EL (cell line): ENCODE results near the gene MAGED1.

Experiments used
- DNase-seq: peaks from one replicate; pipeline ENCODE4 v3.0.0-alpha.2; 2016

MAGED1 gene, protein sequence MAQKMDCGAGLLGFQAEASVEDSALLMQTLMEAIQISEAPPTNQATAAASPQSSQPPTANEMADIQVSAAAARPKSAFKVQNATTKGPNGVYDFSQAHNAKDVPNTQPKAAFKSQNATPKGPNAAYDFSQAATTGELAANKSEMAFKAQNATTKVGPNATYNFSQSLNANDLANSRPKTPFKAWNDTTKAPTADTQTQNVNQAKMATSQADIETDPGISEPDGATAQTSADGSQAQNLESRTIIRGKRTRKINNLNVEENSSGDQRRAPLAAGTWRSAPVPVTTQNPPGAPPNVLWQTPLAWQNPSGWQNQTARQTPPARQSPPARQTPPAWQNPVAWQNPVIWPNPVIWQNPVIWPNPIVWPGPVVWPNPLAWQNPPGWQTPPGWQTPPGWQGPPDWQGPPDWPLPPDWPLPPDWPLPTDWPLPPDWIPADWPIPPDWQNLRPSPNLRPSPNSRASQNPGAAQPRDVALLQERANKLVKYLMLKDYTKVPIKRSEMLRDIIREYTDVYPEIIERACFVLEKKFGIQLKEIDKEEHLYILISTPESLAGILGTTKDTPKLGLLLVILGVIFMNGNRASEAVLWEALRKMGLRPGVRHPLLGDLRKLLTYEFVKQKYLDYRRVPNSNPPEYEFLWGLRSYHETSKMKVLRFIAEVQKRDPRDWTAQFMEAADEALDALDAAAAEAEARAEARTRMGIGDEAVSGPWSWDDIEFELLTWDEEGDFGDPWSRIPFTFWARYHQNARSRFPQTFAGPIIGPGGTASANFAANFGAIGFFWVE

DNA sequence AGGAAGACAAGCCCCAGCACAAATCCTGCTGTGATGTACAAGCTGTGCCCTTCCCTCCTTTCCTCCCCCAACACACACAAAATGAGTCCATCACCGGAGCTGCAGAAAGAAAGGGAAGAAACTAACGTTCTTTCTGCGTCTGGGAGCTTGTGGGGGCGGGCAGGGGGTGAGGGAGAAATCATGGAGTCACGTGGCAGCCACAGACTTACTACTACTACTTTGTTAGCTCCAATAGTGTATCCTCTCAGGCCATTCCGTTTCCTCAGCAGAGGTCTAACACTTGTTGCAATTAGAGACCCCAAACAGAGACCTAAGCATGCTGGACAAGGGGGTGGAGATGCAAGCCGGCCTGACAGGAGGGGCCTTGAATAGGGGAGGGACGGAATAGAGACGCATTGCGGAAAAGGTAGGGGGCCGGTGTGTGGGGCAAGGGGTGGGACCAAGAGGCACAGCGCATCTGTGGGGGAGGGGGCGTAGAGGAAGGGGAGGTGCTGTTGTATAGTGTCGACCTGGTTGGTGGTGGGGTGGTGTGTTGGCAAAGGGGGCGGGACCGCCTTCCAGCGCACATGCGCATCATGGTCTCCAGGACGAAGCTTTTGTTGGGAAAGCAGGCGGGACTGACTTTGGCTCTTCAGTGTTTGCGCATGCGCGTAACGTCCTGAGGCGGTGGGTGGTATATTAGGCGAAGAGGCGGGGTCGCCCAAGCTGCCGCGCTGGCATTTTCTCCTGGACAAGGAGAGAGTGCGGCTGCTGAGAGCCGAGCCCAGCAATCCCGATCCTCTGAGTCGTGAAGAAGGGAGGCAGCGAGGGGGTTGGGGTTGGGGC lies at the start of gene MAGED1:
TSS of gene MAGED1 (plus strand) at position 703 of the 825 bp plus-strand sequence. CDS start 682 bp downstream, outside the sequence.
- DNase-seq, result peak; percentile 92

DNA sequence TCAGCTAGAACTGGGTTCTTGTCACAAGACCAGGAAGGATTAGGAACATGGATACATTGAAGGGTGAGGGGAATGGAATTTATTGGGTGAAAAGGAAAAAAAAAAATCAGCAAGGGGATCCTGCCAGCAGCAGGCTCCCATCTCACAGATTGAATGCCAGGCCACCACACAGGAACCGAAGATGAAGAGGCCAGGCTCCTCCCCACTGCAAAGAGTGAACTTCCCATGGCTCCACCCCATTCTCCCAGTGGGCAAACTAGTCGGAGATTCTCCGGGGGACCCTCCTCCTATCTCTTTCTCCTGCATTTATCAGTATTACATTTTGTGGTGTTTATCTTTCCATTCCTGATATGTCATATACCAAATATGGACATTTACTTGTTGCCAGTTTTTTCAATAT lies 46.0 kb upstream of the MAGED1 start:
- DNase-seq, result no peak

DNA sequence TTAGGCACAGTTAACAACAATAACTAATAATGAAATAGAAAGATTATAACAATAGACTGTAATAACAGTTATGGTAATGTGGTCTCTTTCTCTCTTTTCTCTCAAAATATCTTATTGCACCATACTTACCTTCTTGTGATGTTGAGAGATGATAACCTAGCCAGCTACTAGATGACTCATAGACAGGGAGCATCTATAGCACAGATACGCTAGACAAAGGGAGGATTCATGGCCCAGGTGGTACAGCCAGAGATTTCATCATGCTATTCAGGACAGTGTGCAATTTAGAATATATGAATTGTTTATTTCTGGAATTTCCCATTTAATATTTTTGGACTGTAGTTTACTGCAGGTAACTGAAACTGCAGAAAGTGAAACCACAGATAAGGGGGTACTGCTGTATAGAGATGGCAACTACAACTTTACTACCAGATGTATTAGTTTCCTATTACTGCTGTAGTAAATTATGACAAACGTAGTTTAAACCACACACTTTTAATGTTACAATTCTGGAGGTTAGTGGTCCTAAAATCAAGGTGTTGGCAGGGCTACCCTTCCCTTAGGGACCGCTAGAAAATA lies 41.8 kb upstream of the MAGED1 start:
- DNase-seq, result no peak

DNA sequence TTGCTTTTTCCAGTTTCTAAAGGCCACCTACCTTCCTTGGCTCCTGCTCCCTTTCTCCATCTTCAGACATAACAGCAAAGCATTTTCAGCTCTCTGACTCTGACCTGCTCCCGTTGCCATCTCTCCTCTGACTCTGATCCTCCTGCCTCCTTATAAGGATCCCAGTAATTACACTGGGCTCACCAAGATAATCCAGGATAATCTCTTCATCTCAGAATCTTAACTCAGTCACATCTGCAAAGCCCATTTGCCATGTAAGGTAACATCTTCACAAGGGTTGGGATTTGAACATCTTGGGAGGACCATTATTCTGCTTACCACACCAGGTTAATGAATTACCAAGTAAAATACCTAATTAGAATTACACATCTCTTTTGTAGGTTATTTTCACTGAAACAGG lies 41.3 kb upstream of the MAGED1 start:
- no peak for DNase-seq

DNA sequence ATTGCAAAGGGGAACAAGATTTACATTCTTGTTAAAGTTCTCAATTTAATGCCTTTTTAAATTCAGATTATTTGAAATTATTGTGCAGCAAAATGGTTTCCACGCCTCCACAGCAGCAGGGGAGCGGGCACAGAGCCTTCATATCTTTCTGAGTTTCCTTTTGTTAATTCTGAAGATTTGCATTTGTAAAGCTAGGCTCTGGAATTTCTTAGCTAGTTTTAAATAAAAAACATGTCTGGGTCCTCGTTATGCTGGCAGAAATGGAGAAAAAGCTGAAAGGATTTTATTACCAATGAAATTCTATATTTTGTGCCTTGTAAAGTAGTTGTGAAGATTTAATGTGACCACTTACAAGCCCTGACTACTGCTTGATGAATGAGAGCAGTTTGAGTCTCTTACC lies 40.8 kb upstream of the MAGED1 start:
- no peak for DNase-seq

DNA sequence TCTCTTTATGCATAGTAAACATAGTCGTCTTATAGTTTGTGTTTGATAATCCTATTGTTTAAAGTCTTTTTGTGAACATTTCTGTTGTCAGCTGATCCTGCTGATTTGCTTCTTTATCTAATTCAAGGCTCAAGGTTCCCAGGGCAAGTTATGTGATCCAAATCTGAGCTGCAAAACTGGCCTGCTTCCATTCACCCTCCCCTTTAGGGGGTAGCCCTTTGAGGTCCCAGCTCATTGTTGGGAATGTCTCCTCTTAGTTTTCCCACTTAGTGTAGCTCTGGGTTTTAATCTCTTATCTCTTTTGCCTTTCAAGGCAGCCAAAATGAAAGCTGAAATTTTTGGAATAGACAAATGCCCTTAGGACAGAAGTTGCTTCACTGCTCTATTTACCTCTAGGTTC lies 40.2 kb upstream of the MAGED1 start:
- no peak for DNase-seq

DNA sequence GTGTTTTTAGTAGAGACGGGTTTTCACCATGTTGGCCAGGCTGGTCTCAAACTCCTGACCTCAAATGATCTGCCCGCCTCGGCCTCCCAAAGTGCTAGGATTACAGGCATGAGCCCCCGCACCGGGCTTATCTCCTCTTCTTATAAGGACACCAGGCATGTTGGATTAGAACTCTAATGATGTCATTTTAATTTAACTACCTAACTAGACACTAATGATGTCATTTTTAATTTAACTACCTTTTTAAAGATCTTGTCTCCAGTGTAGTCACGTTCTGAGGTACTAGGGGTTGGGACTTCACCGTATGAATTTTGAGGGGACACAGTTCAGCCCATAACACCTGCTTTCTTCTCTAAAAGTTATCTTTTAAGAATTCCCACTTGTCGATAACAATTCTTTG lies 37.7 kb upstream of the MAGED1 start:
- DNase-seq, result no peak

DNA sequence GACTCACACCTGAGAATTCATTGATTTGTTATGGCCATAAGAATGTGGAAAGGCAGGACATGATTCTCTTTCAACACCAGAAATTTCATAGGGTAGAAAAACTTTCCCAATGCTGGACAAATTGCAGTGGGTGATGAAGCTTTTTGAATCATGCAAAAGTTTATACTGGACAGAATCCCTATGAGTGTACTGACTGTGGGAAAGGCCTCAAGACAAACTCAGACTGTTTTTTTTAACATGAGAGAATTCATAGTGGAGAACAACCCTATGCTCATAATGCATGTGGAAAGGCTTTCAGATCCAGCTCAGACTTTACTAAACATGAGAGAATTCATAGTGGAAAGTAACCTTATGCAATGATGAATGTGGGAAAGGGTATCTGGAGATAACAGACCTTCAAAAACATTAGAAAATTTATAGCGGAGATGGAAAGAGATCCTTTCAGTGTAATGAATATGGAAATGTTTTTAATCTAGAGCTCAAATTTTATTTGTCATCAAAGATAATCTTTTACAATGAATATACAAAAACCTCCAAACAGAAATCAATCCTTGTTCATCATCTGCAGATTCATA lies 36.2 kb upstream of the MAGED1 start:
- DNase-seq, result no peak

DNA sequence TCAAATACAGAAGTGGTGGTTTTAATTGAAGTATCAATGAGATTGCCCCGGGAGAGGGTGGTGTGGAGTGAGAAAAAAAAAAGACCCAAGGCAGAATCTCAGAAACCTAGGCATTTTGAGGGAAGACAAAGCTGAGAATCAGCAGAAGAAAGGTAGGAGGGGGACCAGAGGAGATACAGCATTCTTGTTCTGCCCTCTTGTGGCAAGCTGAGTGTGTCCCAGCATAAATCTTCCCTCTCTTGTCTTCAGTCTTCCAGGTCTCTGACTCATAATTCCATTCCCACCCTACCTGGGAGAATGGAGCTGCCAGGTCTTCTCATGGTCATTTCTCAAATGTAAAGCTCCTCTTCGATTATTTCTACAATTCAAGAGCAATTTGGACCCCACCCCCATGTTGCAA lies 32.7 kb upstream of the MAGED1 start:
- DNase-seq, result peak; percentile 5

DNA sequence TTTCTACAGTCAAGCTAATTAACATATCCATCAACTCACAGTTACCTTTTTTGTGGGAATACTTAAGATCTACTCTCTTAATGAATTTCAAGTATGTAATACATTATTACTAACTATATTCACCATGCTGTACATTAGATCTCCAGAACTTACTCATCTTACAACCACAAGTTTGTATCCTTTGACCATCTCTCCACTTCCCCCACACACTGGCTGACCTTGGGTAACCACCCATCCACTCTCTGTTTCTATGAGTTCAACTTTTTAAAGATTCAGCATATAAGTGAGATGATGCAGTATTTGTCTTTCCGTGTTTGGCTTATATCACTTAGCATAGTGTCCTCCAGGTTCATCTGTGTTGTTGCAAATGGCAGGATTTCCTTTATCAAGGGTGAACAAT lies 30.5 kb upstream of the MAGED1 start:
- no peak for DNase-seq

DNA sequence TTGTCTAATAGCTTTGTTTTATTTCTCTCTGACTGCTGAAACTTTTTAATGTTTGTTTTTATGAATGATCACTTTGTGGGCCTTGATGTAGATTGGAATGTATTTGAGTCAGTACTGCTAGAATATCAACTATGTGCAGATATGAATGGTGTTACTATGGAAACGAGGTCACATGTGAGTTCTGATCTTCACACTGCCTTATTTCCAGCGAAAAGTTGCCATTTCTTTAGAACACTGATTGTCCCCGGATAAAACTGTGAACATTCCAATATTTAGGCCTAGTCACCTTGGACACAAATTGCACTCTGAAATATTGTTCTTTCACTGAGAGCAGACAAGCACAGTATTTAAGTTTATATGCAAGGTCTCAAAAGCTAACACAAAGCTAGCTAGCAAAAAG lies 27.2 kb upstream of the MAGED1 start:
- DNase-seq, result no peak

DNA sequence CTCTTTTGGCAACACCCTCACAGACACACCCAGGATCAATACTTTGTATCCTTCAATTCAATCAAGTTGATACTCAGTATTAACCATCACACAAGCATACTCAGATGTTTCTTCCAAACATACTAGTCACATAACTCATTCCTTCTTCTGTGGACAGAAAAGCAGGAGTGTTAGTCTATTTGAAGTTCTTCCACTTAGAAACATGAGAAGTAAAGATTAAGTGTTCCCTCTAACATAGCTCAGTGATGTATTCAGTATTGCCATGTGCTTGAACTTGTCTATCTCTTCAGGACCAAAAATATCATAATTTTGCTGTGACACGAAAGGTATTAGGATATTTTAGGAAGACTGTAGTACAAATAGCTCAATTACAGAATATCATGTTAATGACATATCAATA lies 25.8 kb upstream of the MAGED1 start:
- DNase-seq, result no peak

DNA sequence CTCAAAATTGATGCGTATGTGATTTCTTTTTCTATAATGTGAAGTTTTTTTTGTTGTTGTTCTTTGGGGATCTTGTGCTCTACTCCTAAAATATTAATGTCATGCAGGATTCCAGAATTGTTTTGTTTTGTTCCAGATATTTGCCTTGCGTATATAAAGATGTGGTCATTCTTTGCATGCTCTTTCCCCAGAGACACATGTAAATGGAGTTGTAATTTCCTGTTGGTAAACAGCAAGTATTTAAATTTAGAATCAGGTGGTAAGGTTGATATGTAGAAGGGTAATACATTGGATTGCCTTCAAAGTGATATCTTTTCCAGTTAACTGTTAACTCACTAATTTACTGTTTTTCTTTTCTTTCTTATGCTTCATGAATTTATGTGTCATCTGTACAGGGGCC lies 23.1 kb upstream of the MAGED1 start:
- DNase-seq, result no peak

DNA sequence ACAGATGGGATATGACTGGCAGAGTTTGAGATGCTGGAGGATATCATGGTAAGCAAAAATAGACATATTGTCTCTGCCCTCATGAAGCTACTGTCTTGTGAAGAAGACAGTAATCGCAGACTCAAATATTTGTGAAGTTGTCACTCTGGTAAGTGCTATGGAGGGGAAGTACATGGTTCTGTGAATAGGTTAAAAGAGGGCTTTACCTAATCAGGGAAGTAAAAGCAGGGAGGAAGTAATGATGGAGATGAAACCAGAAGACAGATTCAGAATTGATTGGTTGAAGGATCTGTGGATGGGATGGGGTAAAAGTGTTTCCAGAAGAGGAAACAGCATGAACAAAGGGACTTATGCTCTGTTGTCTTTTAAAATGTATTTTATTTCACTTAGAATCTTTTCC lies 19.3 kb upstream of the MAGED1 start:
- DNase-seq, result no peak

DNA sequence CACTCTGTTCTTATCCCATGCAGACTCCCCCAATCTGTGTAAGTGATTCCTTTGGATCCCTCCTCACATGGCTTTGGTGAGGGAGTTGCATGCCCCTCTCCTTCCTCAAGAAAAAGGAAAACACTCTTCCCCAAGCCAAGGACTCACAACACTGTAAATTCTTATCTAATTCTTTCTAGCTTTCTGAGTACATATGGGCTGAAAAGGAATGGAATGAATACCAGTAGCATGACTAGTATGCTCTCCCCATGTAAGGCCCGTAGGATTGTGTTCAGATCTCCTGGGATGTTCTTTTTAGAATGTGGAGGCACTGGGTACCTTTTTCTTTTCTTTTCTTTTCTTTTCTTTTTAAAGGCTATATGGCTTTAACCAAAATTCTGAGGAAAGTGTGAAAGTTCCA lies 17.0 kb upstream of the MAGED1 start:
- DNase-seq, result peak; percentile 45

DNA sequence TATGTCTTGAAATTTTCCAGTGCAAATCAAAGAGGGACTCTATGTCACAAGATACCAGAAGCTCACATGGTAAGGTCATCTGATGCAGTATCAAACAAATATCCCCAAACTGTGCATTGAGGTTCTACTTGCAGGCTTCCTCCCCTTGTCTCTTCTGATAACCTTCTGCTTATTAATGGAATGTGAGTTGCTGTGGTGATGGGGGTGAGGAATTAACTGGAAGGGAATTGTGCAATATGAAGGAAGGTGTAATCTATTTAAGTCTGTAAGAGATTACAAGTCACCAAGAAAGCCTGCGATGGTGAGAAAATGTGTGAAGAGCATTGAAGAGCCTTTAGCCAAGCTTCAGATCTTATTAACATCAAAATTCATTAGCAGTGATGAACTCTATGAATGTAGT lies 15.4 kb upstream of the MAGED1 start:
- no peak for DNase-seq

DNA sequence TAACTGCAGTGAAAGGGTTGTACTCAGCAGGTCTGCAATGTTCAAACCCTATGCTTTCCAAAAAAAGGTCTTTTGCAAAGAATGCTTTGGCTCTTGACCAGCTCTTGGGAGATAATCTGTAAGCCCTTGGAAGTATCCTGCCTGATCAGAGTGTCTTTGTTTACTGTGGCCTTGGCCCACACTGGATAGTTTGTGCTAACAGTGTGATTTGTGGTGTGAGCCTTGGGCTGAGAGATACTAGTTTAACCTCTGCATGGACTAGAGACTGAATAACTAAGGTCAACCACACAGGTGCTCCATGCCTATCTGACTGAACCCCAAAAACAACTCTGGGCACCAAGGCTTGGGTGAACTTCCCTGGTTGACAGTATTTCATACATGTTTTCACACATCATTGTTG lies 3.6 kb upstream of the MAGED1 start:
- no peak for DNase-seq

DNA sequence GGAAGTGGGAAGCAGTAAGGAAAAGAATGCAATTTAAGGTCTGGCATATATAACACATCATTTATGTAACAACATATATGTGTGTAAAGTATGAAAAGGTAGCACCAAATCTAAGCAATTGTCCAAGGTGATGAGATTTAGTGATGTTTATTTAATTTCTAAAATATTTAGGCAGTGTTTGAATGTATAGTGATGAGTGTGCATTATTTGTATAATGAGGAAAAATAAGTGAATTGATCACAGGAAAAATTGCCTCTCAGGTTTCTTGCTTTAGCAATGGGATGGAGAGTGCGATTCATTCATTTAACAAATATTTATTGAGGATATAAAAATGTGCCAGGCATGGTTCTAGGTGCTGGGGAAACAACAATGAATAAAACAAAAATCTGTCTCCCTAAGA lies 2.2 kb upstream of the MAGED1 start:
- DNase-seq, result no peak

DNA sequence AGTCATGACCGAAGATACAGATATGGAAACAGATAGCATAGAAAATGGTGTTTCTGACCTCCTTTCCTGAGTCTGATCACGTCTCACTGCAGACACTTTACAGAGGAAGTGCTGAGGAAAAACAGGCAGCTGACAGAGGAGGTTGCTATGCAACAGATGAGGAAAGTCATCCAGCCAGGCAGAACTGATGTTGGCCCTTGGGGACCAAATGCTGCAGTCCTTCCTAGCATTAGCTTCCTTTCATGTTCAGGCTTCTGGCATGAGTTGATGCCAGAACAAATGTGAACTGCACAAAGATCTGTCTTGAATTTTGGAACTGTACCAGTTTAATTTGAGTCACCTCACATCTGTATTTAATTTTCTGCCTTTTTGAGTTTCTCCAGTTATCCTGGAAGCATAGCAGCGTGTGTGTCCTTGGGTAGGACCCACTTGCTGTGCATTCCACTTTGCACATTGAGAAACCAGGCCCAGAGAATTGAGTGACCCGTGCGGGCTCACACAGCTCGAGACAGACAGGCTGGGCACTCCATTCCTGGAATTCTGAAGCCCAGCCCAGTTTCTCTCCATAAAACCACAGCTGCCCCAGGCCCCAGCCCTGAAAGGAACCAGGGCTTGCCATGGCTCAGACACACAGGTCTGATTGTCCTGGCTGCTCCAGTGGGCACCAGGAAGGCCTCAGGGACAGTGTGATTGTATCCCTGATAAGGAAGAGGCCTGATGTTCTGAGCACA lies 1.4 kb upstream of the MAGED1 start:
- DNase-seq, result peak; percentile 67

DNA sequence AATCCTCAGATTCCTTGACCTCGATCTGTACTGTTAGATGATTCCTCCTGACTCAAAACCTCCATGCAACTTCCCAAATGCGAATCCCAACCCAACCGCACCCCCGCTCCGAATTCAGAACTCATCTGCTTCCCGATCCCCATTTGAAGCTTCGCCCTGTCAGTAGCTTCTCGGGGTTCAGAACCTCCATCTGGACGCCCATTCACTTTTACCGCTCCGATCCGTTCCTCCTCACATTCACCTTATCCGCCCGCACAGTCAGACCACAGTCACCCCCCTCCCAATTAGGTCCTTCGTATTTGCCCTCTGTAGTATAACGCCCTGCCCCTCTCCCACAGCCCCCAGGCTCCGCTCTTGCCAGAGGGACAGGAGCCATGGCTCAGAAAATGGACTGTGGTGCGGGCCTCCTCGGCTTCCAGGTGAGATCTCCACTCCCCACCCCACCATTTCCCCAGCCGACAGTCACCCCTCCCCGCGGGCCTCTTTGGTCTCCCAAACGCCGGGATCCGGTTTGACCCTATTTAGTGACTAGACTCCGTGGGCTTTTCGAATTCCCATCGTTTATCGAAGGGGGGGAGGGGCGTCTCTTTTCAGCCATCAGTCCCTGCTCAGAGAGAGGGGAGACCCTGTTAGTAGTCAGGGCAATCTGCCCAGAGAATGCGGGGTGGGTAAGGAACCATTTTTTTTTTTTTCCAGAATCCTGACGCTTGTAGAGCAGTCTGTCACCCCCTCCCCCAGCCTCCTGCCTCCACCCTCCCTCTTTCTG lies 691 bp downstream of the MAGED1 start:
- peak; percentile 24 for DNase-seq

DNA sequence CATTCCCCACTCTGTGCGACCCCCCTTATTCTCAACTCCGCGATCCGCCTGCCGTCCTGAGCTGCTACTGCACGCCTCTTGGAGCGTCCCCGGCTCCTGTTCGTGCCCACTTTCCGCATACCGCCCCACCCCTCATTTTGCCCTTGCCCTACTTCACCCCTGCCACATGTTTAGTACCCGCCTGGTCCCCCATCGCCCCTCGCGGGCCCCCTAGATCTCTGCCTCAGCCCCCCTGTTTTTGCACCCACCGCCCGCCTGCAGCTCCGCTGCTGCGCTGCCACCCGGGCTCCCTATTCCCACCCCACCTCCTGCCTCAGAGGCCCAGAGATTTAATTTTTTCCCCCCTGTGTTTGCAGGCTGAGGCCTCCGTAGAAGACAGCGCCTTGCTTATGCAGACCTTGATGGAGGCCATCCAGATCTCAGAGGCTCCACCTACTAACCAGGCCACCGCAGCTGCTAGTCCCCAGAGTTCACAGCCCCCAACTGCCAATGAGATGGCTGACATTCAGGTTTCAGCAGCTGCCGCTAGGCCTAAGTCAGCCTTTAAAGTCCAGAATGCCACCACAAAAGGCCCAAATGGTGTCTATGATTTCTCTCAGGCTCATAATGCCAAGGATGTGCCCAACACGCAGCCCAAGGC lies 1.4 kb downstream of the MAGED1 start:
- DNase-seq, result peak; percentile 32
